Activated B cell treated with CpG ODN at 0.5 μM for 24 hours (primary cell): ENCODE data around the gene SLC2A2. TPM values are rescaled to one million over a fixed set of nuclear protein-coding genes. Genes with fewer than 3 reads are reported as not detected.

ENCODE experiments used
- ATAC-seq: fragments of 200-7000 bp; cut with Tn5 transposase; one replicate; pipeline ENCODE4 v1.10.0; 2021; ENCODE audit warnings: low read depth, mild to moderate bottlenecking, moderate library complexity
- CTCF ChIA-PET: fragments of 350-600 bp; sonication (Branson Sonifier 250); formaldehyde crosslinking; loops from one replicate; lab custom pipeline; 2021; ENCODE audit warnings: antibody characterized with exemption; lab: Charles Lee
- POLR2A ChIA-PET: fragments of 350-600 bp; sonication (Branson Sonifier 250); formaldehyde crosslinking; loops from one replicate; lab custom pipeline; 2021; ENCODE audit warnings: antibody characterized with exemption; lab: Charles Lee
- DNase-seq: peaks from one replicate; pipeline ENCODE4 v3.0.0; 2022
- H3K27ac Mint-ChIP-seq: one replicate; pipeline ENCODE4 v1.8.0; 2020; ENCODE audit warnings: mixed read lengths
- H3K27me3 Mint-ChIP-seq: one replicate; pipeline ENCODE4 v1.8.0; 2021; ENCODE audit warnings: mixed read lengths
- H3K36me3 Mint-ChIP-seq: one replicate; pipeline ENCODE4 v1.8.0; 2021; ENCODE audit warnings: low read depth, mixed read lengths
- H3K4me1 Mint-ChIP-seq: one replicate; pipeline ENCODE4 v1.8.0; 2021; ENCODE audit warnings: mixed read lengths
- H3K4me3 Mint-ChIP-seq: one replicate; pipeline ENCODE4 v1.8.0; 2020; ENCODE audit warnings: mild to moderate bottlenecking, mixed read lengths
- H3K9me3 Mint-ChIP-seq: one replicate; pipeline ENCODE4 v1.8.0; 2020; ENCODE audit warnings: mixed read lengths
- intact Hi-C: fragments of 100-400 bp; cut with micrococcal nuclease; formaldehyde crosslinking; loops from one replicate; pipeline ENCODE4 v1.15.1; 2024
- total RNA-seq: library from RNA; stranded (reverse); gene quantifications from 2 replicates; pipeline ENCODE4 v1.2.3, GENCODE V29; 2022
- TF ChIP-seq, protein P1 (sequence below): fragments of 200-600 bp; IDR thresholded peaks from one replicate; pipeline ENCODE4 v1.8.0; 2022; ENCODE audit warnings: antibody characterized with exemption, mild to moderate bottlenecking

SLC2A2 gene
- total RNA-seq, 1 donor from 2014 or later, result not detected

DNA sequence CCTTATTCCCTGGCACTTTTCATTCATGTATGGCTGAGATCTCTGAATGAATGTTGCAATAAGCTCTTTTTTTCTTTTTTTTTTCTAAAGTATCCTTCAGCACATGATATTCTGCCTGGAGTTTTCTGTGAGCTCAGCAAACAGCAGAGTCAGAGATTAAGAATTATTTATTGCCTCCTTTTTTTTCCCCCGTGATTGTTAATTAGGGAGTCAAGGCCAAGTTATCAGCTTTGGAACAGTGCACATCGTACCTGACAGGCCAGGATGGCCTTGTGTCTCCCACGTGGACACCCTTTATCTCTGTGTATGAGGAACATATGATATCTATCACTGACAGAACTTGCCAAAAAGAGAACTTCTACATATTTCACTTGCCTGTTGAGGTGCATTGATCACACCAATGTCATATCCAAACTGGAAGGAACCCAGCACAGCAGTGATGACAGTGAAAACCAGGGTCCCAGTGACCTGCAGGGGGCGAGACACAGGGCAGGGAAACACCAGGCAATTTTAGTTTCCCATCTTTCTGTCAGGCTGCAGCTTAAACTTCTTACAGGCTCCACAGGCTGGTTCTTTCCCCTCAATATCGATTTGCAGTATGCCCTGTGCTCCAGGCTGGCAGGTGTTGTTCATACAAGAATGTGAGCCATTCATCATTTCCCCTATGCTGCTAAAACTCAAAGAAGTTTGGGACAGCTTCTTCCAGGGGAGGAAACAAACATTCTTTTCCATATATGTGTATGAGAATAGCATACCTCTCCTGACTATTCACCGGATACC is 8.2 kb downstream of the SLC2A2 start:
- peaks cover 6% of the 10 kb centered on the region for H3K27me3 Mint-ChIP-seq
- intact Hi-C loops, result no loop called here
- ChIA-PET CTCF (no interaction called here), POLR2A (no interaction called here)
- no peak for ATAC-seq
- no peak overlapping the region for H3K27ac Mint-ChIP-seq
- H3K9me3 Mint-ChIP-seq, result no peaks in the 10 kb centered on the region
- H3K4me3 Mint-ChIP-seq, result no peak overlapping the region
- no peak for DNase-seq
- no peaks in the 10 kb centered on the region for H3K36me3 Mint-ChIP-seq
- TF ChIP-seq, protein P1, sequence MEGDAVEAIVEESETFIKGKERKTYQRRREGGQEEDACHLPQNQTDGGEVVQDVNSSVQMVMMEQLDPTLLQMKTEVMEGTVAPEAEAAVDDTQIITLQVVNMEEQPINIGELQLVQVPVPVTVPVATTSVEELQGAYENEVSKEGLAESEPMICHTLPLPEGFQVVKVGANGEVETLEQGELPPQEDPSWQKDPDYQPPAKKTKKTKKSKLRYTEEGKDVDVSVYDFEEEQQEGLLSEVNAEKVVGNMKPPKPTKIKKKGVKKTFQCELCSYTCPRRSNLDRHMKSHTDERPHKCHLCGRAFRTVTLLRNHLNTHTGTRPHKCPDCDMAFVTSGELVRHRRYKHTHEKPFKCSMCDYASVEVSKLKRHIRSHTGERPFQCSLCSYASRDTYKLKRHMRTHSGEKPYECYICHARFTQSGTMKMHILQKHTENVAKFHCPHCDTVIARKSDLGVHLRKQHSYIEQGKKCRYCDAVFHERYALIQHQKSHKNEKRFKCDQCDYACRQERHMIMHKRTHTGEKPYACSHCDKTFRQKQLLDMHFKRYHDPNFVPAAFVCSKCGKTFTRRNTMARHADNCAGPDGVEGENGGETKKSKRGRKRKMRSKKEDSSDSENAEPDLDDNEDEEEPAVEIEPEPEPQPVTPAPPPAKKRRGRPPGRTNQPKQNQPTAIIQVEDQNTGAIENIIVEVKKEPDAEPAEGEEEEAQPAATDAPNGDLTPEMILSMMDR, result no peak
- no peaks in the 10 kb centered on the region for H3K4me1 Mint-ChIP-seq

DNA sequence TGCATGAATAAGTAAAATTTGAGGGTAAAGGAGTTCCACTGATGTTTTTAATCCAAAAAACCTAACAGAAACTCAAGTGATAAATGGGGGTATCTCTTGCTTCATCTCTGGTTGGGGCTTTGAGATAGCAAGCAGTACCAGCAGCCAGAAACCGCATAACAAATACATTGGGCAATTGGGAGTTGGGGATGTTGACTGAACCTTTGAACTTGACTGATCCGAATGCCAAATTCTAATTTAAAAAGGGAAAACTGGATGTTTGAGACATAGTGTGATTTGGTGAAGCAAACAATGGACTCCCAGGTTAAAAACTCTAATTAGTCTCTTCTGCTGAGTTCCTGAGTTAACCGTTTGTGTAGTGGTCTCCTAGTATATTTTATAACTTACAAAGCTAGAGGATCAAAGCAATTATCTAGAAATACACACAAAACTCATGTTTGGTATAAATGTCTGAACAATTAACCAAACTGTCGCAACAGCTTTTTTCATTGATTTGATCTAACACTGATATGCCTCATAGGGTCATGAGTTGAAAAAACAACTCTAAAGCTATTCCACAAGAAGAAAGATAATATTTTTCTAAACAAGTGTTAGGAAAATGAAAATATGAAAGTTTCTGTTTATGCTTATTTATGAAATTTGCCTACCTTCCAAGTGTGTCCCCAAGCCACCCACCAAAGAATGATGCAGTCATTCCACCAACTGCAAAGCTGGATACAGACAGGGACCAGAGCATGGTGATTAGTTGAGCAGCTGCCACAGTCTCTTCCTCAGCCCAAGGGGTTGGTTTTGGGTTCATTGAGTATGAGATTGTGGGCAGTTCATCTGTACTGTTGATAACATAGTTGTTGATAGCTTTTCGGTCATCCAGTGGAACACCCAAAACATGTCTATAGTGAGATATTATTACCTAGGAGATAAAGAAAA is 12.4 kb downstream of the SLC2A2 start:
- Mint-ChIP-seq H3K4me1 (no peaks in the 10 kb centered on the region), H3K9me3 (no peaks in the 10 kb centered on the region), H3K27ac (no peak overlapping the region), H3K27me3 (peaks cover 8% of the 10 kb centered on the region), H3K36me3 (no peaks in the 10 kb centered on the region), H3K4me3 (no peak overlapping the region)
- ChIA-PET POLR2A (no interaction called here), CTCF (no interaction called here)
- ATAC-seq (no peak), DNase-seq (no peak)
- intact Hi-C loops, result no loop called here
- TF ChIP-seq, protein P1, result no peak

DNA sequence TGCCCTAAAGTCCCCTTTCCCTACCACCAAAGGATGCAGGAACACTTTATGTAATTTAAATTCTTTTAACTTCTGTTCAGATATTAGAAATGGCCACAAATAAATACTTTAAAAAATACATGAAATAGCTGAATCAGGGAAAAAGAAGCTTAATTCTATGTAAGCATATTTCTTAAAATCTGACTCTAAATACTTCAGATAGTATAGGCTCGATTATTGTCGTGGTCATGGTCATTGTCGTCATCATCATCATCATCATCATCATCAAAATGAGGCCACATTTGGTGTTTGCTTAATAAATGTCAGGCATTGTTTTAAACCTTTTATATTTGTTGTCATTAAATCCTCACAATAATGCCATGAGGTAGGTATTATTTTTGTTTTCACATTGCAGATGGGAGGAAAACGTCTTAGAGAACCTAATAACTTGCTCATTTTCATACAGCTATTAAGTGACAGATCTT is 14.6 kb downstream of the SLC2A2 start:
- no peak for DNase-seq
- CTCF ChIA-PET, result no interaction called here
- Mint-ChIP-seq H3K4me3 (no peak overlapping the region), H3K4me1 (no peaks in the 10 kb centered on the region), H3K27me3 (peaks cover 10% of the 10 kb centered on the region), H3K36me3 (no peaks in the 10 kb centered on the region), H3K27ac (no peak overlapping the region), H3K9me3 (no peaks in the 10 kb centered on the region)
- intact Hi-C loops, result no loop called here
- TF ChIP-seq, protein P1, result no peak
- POLR2A ChIA-PET, result no interaction called here
- no peak for ATAC-seq

DNA sequence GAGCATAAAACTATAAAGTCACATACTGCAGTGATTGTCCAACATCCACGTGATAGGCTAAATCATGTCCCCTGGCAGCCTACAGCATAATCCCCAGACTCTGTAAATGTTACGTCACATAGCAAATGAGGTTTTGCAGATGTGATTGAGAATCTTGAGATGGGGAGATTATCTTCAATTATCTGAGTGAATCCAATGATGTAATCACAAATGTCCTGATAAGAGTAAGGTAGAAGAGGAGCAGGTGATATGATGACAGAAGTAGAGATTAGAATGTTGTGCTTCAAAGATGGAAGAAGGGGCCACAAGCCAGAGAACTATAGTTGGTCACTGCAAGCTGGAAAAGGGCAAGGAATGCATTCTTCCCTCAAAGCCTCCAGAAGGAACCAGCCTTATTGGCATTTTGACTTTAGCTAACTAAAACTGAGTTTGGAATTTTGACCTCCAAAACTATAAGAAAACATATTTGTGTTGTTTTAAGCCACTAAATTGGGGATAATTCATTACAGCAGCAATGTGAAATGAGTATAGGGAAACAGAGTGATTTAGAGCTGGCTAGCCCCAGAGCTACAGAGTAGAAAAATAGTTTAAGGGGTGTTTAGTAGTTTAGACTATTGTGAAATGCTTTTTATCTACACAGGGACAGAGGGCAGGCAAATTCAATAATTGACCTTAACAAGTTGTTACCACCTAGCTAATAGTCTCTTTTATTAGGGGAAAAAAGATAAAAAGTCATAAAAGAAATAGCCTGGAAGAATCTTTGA is 15.2 kb downstream of the SLC2A2 start:
- POLR2A ChIA-PET, result no interaction called here
- H3K4me3 Mint-ChIP-seq, result no peak overlapping the region
- no peak for ATAC-seq
- CTCF ChIA-PET, result no interaction called here
- intact Hi-C loops, result no loop called here
- H3K4me1 Mint-ChIP-seq, result no peaks in the 10 kb centered on the region
- no peaks in the 10 kb centered on the region for H3K36me3 Mint-ChIP-seq
- H3K9me3 Mint-ChIP-seq, result no peaks in the 10 kb centered on the region
- no peak for DNase-seq
- no peak overlapping the region for H3K27ac Mint-ChIP-seq
- peaks cover 10% of the 10 kb centered on the region for H3K27me3 Mint-ChIP-seq
- TF ChIP-seq, protein P1, result no peak
